ENCODE results near the gene ALDH1L1. TPM values are rescaled to one million over a fixed set of nuclear protein-coding genes. Genes with fewer than 3 reads are reported as not detected.
"Not testable (repeated sequence)": the region's sequence is repeated elsewhere in the genome, so short reads cannot be mapped to it uniquely, and the experiment has no call there.

Gene ALDH1L1
- total RNA-seq, 1 experiment from 2014 or later = 0.36 TPM

- H3K4me1 ChIP-seq (ENCODE audit: control insufficient read depth, insufficient read depth, low read length); H3K36me3 ChIP-seq (ENCODE audit: control insufficient read depth, insufficient read depth, low read length); H3K27me3 ChIP-seq (ENCODE audit: control insufficient read depth, insufficient read depth, low read length); ATAC-seq; CTCF ChIA-PET; BruUV-seq (replicated peaks); DNase-seq (ENCODE audit: low read depth, low spot score); H3K27ac ChIP-seq (ENCODE audit: low read length); intact Hi-C loops (cut with micrococcal nuclease; ENCODE audit: unreplicated experiment); in situ Hi-C loops (cut with HindIII; ENCODE audit: low pct_unique_long_range_greater_than_20kb, low sequenced_read_pairs); POLR2A ChIA-PET; H3K4me3 ChIP-seq (ENCODE audit: low read depth in 2 of 2, low read length in 2 of 2): not testable (repeated sequence)
- H3K9me3 ChIP-seq (ENCODE audit: control insufficient read depth, insufficient read depth, low read depth, low read length) = peaks cover 28% of the 10 kb centered on the region; the same call in 1 of the 2 replicates
These were observed 88.3 kb downstream of the ALDH1L1 start for GRCh38 chr3:126092128-126092527.

GRCh38 chr3:126087552-126088175 is 92.7 kb downstream of the ALDH1L1 start:
- Histone ChIP-seq H3K27ac (ENCODE audit: low read length) (no peak overlapping the region), H3K4me1 (ENCODE audit: control insufficient read depth, insufficient read depth, low read length) (peaks cover 9% of the 10 kb centered on the region), H3K9me3 (ENCODE audit: control insufficient read depth, insufficient read depth, low read depth, low read length) (peaks cover 35% of the 10 kb centered on the region; the same call in 1 of the 2 replicates), H3K27me3 (ENCODE audit: control insufficient read depth, insufficient read depth, low read length) (no peaks in the 10 kb centered on the region), H3K4me3 (ENCODE audit: low read depth in 2 of 2, low read length in 2 of 2) (no peak overlapping the region), H3K36me3 (ENCODE audit: control insufficient read depth, insufficient read depth, low read length) (no peaks in the 10 kb centered on the region)
- in situ Hi-C loops (cut with HindIII; ENCODE audit: low pct_unique_long_range_greater_than_20kb, low sequenced_read_pairs) = no loop called here
- ATAC-seq (no peak), DNase-seq (ENCODE audit: low read depth, low spot score) (no peak)
- TF ChIP-seq REST (IDR thresholded peaks at IDR 0.05; ENCODE audit: insufficient read depth in 1 of 2, low read depth in 2 of 2, low read length in 1 of 2) (no peak), SIN3A (IDR thresholded peaks at IDR 0.05; ENCODE audit: borderline replicate concordance, insufficient read depth, low read depth, low read length) (no peak), TCF7L2 (IDR thresholded peaks at IDR 0.05; ENCODE audit: low read depth, low read length) (no peak), POLR2AphosphoS5 (IDR thresholded peaks at IDR 0.05; ENCODE audit: low read depth, low read length) (no peak), CTCF (IDR thresholded peaks at IDR 0.05) (no peak)
- no TSS peak for BruUV-seq (replicated peaks)
- POLR2A ChIA-PET = no interaction called here
- CTCF ChIA-PET = no interaction called here
- intact Hi-C loops (cut with micrococcal nuclease; ENCODE audit: unreplicated experiment) = no loop called here

- TF ChIP-seq TCF7L2 (IDR thresholded peaks at IDR 0.05; ENCODE audit: low read depth, low read length) (no peak), POLR2AphosphoS5 (IDR thresholded peaks at IDR 0.05; ENCODE audit: low read depth, low read length) (no peak), CTCF (IDR thresholded peaks at IDR 0.05) (no peak), REST (IDR thresholded peaks at IDR 0.05; ENCODE audit: insufficient read depth in 1 of 2, low read depth in 2 of 2, low read length in 1 of 2) (no peak), SIN3A (IDR thresholded peaks at IDR 0.05; ENCODE audit: borderline replicate concordance, insufficient read depth, low read depth, low read length) (no peak)
- no TSS peak for BruUV-seq (replicated peaks)
- no peak overlapping the region for H3K27ac ChIP-seq (ENCODE audit: low read length)
- no peak overlapping the region for H3K4me3 ChIP-seq (ENCODE audit: low read depth in 2 of 2, low read length in 2 of 2)
- in situ Hi-C loops (cut with HindIII; ENCODE audit: low pct_unique_long_range_greater_than_20kb, low sequenced_read_pairs) = no loop called here
- POLR2A ChIA-PET = no interaction called here
- peaks cover 17% of the 10 kb centered on the region for H3K4me1 ChIP-seq (ENCODE audit: control insufficient read depth, insufficient read depth, low read length)
- no peaks in the 10 kb centered on the region for H3K27me3 ChIP-seq (ENCODE audit: control insufficient read depth, insufficient read depth, low read length)
- CTCF ChIA-PET = interaction anchor here (0.7 kb wide), 1 partner anchor 41 kb away, joined by 3 read pairs; no protein-coding TSS in a partner anchor
- intact Hi-C loops (cut with micrococcal nuclease; ENCODE audit: unreplicated experiment) = no loop called here
- peaks cover 35% of the 10 kb centered on the region; the same call in 1 of the 2 replicates for H3K9me3 ChIP-seq (ENCODE audit: control insufficient read depth, insufficient read depth, low read depth, low read length)
- no peak for ATAC-seq
- DNase-seq (ENCODE audit: low read depth, low spot score) = no peak
- H3K36me3 ChIP-seq (ENCODE audit: control insufficient read depth, insufficient read depth, low read length) = no peaks in the 10 kb centered on the region
These were observed 94.5 kb downstream of the ALDH1L1 start for GRCh38 chr3:126085841-126086240.
